ENCODE results near the gene MTMR6.

DNA sequence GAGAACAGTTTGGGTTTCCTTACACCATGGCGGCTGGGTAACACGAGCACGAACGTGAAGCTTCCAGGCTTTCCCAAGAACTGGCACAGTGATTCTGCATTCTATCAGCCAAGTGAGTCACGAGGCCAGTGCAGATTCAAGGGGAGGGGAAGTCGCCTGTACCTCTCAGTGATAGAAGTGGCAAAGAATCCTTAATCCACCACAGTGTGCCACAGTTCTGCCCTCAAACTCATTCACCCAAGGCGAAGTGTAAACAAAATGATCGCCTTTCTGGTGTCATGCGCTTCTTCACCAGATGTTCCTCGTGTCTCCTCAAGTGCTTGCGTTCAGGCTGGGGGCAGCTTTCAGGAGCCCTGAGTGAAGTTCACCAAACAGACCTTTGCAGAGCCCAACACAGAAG lies 90.3 kb downstream of the MTMR6 start:
- TF ChIP-seq POLR2A (IDR thresholded peaks at IDR 0.05; ENCODE audit: low read depth, low read length) (no peak), POU2F2 (IDR thresholded peaks at IDR 0.05; ENCODE audit: low read depth, low read length) (no peak)
